ENCODE results near the gene SGSM1. TPM values are rescaled to one million over a fixed set of nuclear protein-coding genes. Genes with fewer than 3 reads are reported as not detected.

The SGSM1 gene
- total RNA-seq, 1 experiment from 2014 or later, result 4.1 TPM

GRCh38 chr22:24920029-24920428 lies 114.0 kb downstream of the SGSM1 start:
- no peaks in the 10 kb centered on the region for H3K27me3 Mint-ChIP-seq (ENCODE audit: low read depth)
- DNase-seq (ENCODE audit: low spot score), result no peak
- H3K27ac Mint-ChIP-seq, result no peak overlapping the region
- POLR2A ChIA-PET, result no interaction called here
- no peak overlapping the region for H3K4me3 Mint-ChIP-seq
- TF ChIP-seq RELA (CRISPR knock-in tag; IDR thresholded peaks at IDR 0.05; ENCODE audit: borderline replicate concordance), result no peak
- no peaks in the 10 kb centered on the region for H3K36me3 Mint-ChIP-seq
- no peaks in the 10 kb centered on the region for H3K4me1 Mint-ChIP-seq
- no peak for ATAC-seq
- CTCF ChIA-PET, result no interaction called here
- no peaks in the 10 kb centered on the region for H3K9me3 Mint-ChIP-seq

- Mint-ChIP-seq H3K36me3 (peaks cover 2% of the 10 kb centered on the region; the same call in 1 of the 2 replicates), H3K9me3 (peaks cover 7% of the 10 kb centered on the region), H3K27me3 (ENCODE audit: low read depth) (no peaks in the 10 kb centered on the region; the same call in 1 of the 2 replicates), H3K4me1 (peaks cover 13% of the 10 kb centered on the region), H3K27ac (no peak overlapping the region), H3K4me3 (no peak overlapping the region)
- ChIA-PET CTCF (interaction anchor here (0.6 to 3.2 kb wide), 24 partner anchors 12 to 277 kb away, joined by 3 to 22 read pairs (median 4); no protein-coding TSS in a partner anchor), POLR2A (no interaction called here)
- TF ChIP-seq ZNF219 (CRISPR knock-in tag; IDR thresholded peaks at IDR 0.05; ENCODE audit: borderline replicate concordance) (no peak), SOX15 (CRISPR knock-in tag; IDR thresholded peaks at IDR 0.05) (no peak), MAX (CRISPR knock-in tag; IDR thresholded peaks at IDR 0.05) (no peak), EMX1 (CRISPR knock-in tag; IDR thresholded peaks at IDR 0.05) (no peak)
- DNase-seq (ENCODE audit: low spot score) (peak; percentile 29), ATAC-seq (peak; percentile 94)
These were observed 119.8 kb downstream of the SGSM1 start for GRCh38 chr22:24925586-24926427.

GRCh38 chr22:24926428-24926725 lies 120.4 kb downstream of the SGSM1 start:
- ChIA-PET CTCF (interaction anchor here (0.6 to 3.2 kb wide), 22 partner anchors 11 to 276 kb away, joined by 3 to 22 read pairs (median 4); no protein-coding TSS in a partner anchor), POLR2A (no interaction called here)
- no peak for ATAC-seq
- TF ChIP-seq ESRRA (CRISPR knock-in tag; IDR thresholded peaks at IDR 0.05; ENCODE audit: borderline replicate concordance), result no peak
- no peak for DNase-seq (ENCODE audit: low spot score)
- peaks cover 13% of the 10 kb centered on the region for H3K4me1 Mint-ChIP-seq
- no peak overlapping the region for H3K27ac Mint-ChIP-seq
- H3K9me3 Mint-ChIP-seq, result peaks cover 7% of the 10 kb centered on the region
- H3K4me3 Mint-ChIP-seq, result no peak overlapping the region
- peaks cover 2% of the 10 kb centered on the region; the same call in 1 of the 2 replicates for H3K36me3 Mint-ChIP-seq
- H3K27me3 Mint-ChIP-seq (ENCODE audit: low read depth), result no peaks in the 10 kb centered on the region; the same call in 1 of the 2 replicates

- peaks cover 2% of the 10 kb centered on the region; the same call in 1 of the 2 replicates for H3K36me3 Mint-ChIP-seq
- ATAC-seq, result no peak
- CTCF ChIA-PET, result interaction anchor here (0.8 to 3.2 kb wide), 13 partner anchors 11 to 184 kb away, joined by 3 to 22 read pairs (median 5); no protein-coding TSS in a partner anchor
- TF ChIP-seq FOXP1 (CRISPR knock-in tag; IDR thresholded peaks at IDR 0.05; ENCODE audit: borderline replicate concordance) (no peak), IRF2 (CRISPR knock-in tag; IDR thresholded peaks at IDR 0.05; ENCODE audit: borderline replicate concordance, low read depth) (no peak), JAZF1 (CRISPR knock-in tag; IDR thresholded peaks at IDR 0.05) (no peak), ATF6 (CRISPR knock-in tag; IDR thresholded peaks at IDR 0.05) (no peak), ZNF138 (CRISPR knock-in tag; conservative IDR thresholded peaks at IDR 0.05) (no peak), PREB (CRISPR knock-in tag; IDR thresholded peaks at IDR 0.05; ENCODE audit: borderline replicate concordance) (no peak), ZNF396 (CRISPR knock-in tag; IDR thresholded peaks at IDR 0.05; ENCODE audit: borderline replicate concordance) (no peak), ZNF263 (CRISPR knock-in tag; IDR thresholded peaks at IDR 0.05; ENCODE audit: low read depth) (no peak), ZNF232 (CRISPR knock-in tag; IDR thresholded peaks at IDR 0.05) (no peak), MLX (CRISPR knock-in tag; IDR thresholded peaks at IDR 0.05) (no peak), ZNF219 (CRISPR knock-in tag; IDR thresholded peaks at IDR 0.05; ENCODE audit: borderline replicate concordance) (no peak), AFF4 (CRISPR knock-in tag; IDR thresholded peaks at IDR 0.05; ENCODE audit: borderline replicate concordance) (no peak), SMAD4 (CRISPR knock-in tag; IDR thresholded peaks at IDR 0.05) (no peak), NFATC4 (CRISPR knock-in tag; IDR thresholded peaks at IDR 0.05) (no peak)
These were observed 121.0 kb downstream of the SGSM1 start for GRCh38 chr22:24926849-24927579.

More at GRCh38 chr22:24926849-24927579, 121.0 kb downstream of the SGSM1 start:
- Mint-ChIP-seq H3K9me3 (peaks cover 7% of the 10 kb centered on the region), H3K27me3 (ENCODE audit: low read depth) (no peaks in the 10 kb centered on the region; the same call in 1 of the 2 replicates), H3K4me3 (no peak overlapping the region), H3K27ac (no peak overlapping the region), H3K4me1 (peaks cover 13% of the 10 kb centered on the region)
- no peak for DNase-seq (ENCODE audit: low spot score)
- POLR2A ChIA-PET, result interaction anchor here (0.5 kb wide), 1 partner anchor 34 kb away, joined by 3 read pairs; no protein-coding TSS in a partner anchor
